Upper lobe of right lung (tissue), 1 donor: ENCODE data around the gene GIPC3. TPM values are rescaled to one million over a fixed set of nuclear protein-coding genes. Genes with fewer than 3 reads are reported as not detected.

Experiments
- ATAC-seq: fragments of 200-7000 bp; cut with Tn5 transposase; one replicate; pipeline ENCODE4 v1.9.1; 2020; ENCODE audit warnings: mild to moderate bottlenecking, moderate library complexity
- DNase-seq: peaks from one replicate; pipeline ENCODE4 v3.0.0-alpha.2; 2020
- H3K27ac ChIP-seq: fragments of 200-600 bp; one replicate; pipeline ENCODE4 v1.8.0; 2022
- H3K27me3 ChIP-seq: fragments of 200-600 bp; one replicate; pipeline ENCODE4 v1.8.0; 2022; ENCODE audit warnings: mild to moderate bottlenecking
- H3K36me3 ChIP-seq: fragments of 200-600 bp; one replicate; pipeline ENCODE4 v1.8.0; 2022
- H3K4me1 ChIP-seq: fragments of 200-600 bp; one replicate; pipeline ENCODE4 v1.8.0; 2022
- H3K4me3 ChIP-seq: fragments of 200-600 bp; one replicate; pipeline ENCODE4 v1.8.0; 2022; ENCODE audit warnings: mild to moderate bottlenecking
- H3K9me3 ChIP-seq: fragments of 200-600 bp; one replicate; pipeline ENCODE4 v1.8.0; 2022
- intact Hi-C: fragments of 100-400 bp; cut with DNase I; formaldehyde crosslinking; loops from one replicate; pipeline ENCODE4 v1.11.0; 2022
- total RNA-seq: library from RNA; stranded (reverse); fragmentation: NEBNext Ultra II Directional; extraction: Animal tissue kit (Norgen Biotek cat#: 25700); gene quantifications from one replicate; pipeline ENCODE4 v1.2.1, GENCODE V29; 2021
- TF ChIP-seq, protein P1 (sequence below): fragments of 200-600 bp; IDR thresholded peaks from one replicate; pipeline ENCODE4 v1.8.0; 2022; ENCODE audit warnings: antibody characterized with exemption
- donor health status: DM: no; HTN: yes; CAD: no; lungs with severe emphysema.

Gene GIPC3
- total RNA-seq, 1 donor from 2014 or later, result 6.5 TPM

- H3K4me1 ChIP-seq, result peaks cover 16% of the 10 kb centered on the region
- ATAC-seq, result peak; percentile 1
Observed at GRCh38 chr19:3573162-3573857, 12.0 kb upstream of the GIPC3 start.

DNA sequence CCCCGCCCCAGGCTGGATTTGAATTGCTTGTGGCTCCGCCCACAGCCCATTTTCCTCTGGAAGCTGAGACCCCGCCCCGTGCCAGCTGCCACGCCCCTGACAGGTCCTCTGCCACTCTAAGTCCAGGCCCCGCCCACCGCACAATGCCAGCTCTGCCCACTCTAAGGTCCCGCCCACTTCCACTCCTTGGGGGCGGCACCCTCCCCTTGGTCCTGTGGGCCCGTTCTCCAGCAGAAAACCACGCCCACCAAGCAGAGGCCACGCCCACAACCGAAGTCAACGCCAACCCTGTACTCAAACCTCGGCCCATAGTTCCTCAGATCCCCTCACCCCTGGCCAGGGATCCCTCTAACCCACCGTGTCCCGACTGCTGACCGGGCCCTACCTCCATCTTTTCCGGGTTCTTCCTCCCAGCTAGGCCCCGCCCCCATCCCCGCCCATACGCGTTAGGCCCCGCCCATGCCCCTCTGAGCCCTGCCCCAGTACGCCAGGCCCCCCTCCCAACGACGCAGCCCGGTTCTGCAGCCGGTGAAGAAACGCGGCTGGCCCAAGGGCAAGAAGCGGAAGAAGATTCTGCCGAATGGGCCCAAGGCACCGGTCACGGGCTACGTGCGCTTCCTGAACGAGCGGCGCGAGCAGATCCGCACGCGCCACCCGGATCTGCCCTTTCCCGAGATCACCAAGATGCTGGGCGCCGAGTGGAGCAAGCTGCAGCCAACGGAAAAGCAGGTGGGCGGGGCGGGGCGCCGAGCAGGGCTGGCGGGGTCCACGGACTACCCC lies 11.2 kb upstream of the GIPC3 start:
- Histone ChIP-seq H3K4me1 (peaks cover 16% of the 10 kb centered on the region), H3K27ac (no peak overlapping the region)

More at GRCh38 chr19:3573162-3573857, 12.0 kb upstream of the GIPC3 start:
- H3K27ac ChIP-seq, result peak overlapping the region; percentile 74
- TF ChIP-seq, protein P1, sequence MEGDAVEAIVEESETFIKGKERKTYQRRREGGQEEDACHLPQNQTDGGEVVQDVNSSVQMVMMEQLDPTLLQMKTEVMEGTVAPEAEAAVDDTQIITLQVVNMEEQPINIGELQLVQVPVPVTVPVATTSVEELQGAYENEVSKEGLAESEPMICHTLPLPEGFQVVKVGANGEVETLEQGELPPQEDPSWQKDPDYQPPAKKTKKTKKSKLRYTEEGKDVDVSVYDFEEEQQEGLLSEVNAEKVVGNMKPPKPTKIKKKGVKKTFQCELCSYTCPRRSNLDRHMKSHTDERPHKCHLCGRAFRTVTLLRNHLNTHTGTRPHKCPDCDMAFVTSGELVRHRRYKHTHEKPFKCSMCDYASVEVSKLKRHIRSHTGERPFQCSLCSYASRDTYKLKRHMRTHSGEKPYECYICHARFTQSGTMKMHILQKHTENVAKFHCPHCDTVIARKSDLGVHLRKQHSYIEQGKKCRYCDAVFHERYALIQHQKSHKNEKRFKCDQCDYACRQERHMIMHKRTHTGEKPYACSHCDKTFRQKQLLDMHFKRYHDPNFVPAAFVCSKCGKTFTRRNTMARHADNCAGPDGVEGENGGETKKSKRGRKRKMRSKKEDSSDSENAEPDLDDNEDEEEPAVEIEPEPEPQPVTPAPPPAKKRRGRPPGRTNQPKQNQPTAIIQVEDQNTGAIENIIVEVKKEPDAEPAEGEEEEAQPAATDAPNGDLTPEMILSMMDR, result no peak
- H3K4me3 ChIP-seq, result peak overlapping the region; percentile 79
- H3K27me3 ChIP-seq, result no peaks in the 10 kb centered on the region
- H3K36me3 ChIP-seq, result no peaks in the 10 kb centered on the region
- peak; percentile 79 for DNase-seq
- intact Hi-C loops, result no loop called here
- no peaks in the 10 kb centered on the region for H3K9me3 ChIP-seq

DNA sequence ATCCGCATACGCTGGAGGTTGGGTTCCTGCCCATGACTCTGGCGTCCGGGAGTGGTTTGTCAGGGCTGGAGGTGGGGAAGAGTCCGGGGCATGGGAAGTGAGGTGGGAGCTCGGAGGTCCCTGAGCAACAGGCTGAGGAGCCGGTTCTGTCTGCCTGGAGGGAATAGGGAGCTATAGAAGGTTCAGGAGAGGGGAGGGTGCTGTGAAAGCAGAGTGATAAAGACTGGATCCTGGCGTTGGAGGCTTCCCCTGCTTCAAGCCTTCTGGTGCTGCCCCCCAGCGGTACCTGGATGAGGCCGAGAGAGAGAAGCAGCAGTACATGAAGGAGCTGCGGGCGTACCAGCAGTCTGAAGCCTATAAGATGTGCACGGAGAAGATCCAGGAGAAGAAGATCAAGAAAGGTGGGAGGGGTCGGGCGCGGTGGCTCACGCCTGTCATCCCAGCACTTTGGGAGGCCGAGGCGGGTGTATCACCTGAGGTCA lies 10.0 kb upstream of the GIPC3 start:
- TF ChIP-seq, protein P1, result no peak
- no peak for DNase-seq
- Histone ChIP-seq H3K27me3 (no peaks in the 10 kb centered on the region), H3K36me3 (no peaks in the 10 kb centered on the region), H3K27ac (no peak overlapping the region), H3K9me3 (no peaks in the 10 kb centered on the region), H3K4me3 (no peak overlapping the region), H3K4me1 (peaks cover 16% of the 10 kb centered on the region)
- intact Hi-C loops, result no loop called here
- no peak for ATAC-seq

More for the DNA sequence above, 11.2 kb upstream of the GIPC3 start:
- peak overlapping the region; percentile 79 for H3K4me3 ChIP-seq
- intact Hi-C loops, result no loop called here
- ATAC-seq (peak; percentile 77), DNase-seq (peak; percentile 98)
- no peaks in the 10 kb centered on the region for H3K36me3 ChIP-seq
- H3K9me3 ChIP-seq, result no peaks in the 10 kb centered on the region
- TF ChIP-seq, protein P1, result no peak
- no peaks in the 10 kb centered on the region for H3K27me3 ChIP-seq

GRCh38 chr19:3575949-3576673 lies 9.2 kb upstream of the GIPC3 start:
- no peaks in the 10 kb centered on the region for H3K36me3 ChIP-seq
- DNase-seq (no peak), ATAC-seq (no peak)
- H3K27ac ChIP-seq, result no peak overlapping the region
- TF ChIP-seq, protein P1, result no peak
- H3K27me3 ChIP-seq, result no peaks in the 10 kb centered on the region
- peaks cover 16% of the 10 kb centered on the region for H3K4me1 ChIP-seq
- peak overlapping the region; percentile 10 for H3K4me3 ChIP-seq
- no peaks in the 10 kb centered on the region for H3K9me3 ChIP-seq
- intact Hi-C loops, result no loop called here

DNA sequence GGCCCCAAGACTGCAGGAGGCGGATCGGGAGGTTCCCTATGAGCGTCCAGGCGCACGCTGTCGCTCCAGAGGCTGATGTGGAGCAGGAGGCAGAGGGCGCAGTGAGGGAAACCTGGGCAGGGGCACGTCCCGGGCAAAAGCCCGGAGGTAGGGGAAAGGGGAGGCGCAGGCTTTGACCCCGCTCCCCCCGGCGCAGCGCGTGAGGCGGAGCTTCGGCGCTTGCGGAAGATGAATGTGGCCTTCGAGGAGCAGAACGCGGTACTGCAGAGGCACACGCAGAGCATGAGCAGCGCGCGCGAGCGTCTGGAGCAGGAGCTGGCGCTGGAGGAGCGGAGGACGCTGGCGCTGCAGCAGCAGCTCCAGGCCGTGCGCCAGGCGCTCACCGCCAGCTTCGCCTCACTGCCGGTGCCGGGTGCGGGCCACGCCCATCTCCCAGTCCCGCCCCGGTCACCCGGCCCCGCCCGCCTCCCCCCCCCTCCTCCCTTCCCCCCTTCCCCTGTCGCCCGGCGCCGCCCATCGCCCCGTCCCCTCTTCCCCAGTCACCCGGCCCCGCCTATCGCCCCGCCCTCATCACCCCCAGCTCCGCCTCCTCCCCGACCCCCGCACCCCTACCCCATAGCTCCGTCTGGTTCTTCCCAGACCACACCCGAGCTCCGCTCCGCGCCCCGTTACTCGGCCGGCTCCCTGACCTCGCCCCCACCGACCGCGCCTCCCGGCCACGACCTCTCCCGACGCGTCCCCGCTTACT lies 8.4 kb upstream of the GIPC3 start:
- ATAC-seq, result no peak
- Histone ChIP-seq H3K27ac (no peak overlapping the region), H3K4me1 (peaks cover 14% of the 10 kb centered on the region), H3K36me3 (no peaks in the 10 kb centered on the region), H3K4me3 (peak overlapping the region; percentile 10), H3K27me3 (no peaks in the 10 kb centered on the region), H3K9me3 (no peaks in the 10 kb centered on the region)
- TF ChIP-seq, protein P1, result no peak
- intact Hi-C loops, result no loop called here
- no peak for DNase-seq
